ENCODE data around the gene SC5D. TPM values are rescaled to one million over a fixed set of nuclear protein-coding genes. Genes with fewer than 3 reads are reported as not detected.

SC5D gene
- total and polyA plus RNA-seq, 2 of the 4 experiments (the other 2 are of a cell fraction), result 21.3 to 21.7 TPM

GRCh38 chr11:121327553-121327952 lies 35.0 kb downstream of the SC5D start:
- Histone ChIP-seq H3K14ac (replicated peaks; ENCODE audit: low read depth, low read length) (no peak overlapping the region), H3K4me2 (ENCODE audit: low read depth, low read length) (no peak overlapping the region), H4K8ac (ENCODE audit: low read depth in 2 of 2, low read length in 2 of 2) (no peak overlapping the region), H3K9me3 (ENCODE audit: control insufficient read depth, insufficient read depth, low read length) (no peaks in the 10 kb centered on the region), H3K79me1 (ENCODE audit: low read depth in 1 of 2, low read length in 2 of 2) (no peaks in the 10 kb centered on the region), H2BK5ac (ENCODE audit: low read depth, low read length, poor library complexity, severe bottlenecking) (no peak overlapping the region), H4K5ac (ENCODE audit: low read depth, low read length) (no peak overlapping the region), H2AK9ac (replicated peaks; ENCODE audit: low read depth, low read length, poor library complexity) (no peak overlapping the region), H3K18ac (ENCODE audit: low read depth, low read length) (no peak overlapping the region), H3K9me1 (ENCODE audit: insufficient read depth, low read length) (no peaks in the 10 kb centered on the region), H3K9ac (ENCODE audit: low read depth, low read length) (no peak overlapping the region), H3K4me1 (ENCODE audit: control insufficient read depth, insufficient read depth, low read length) (no peaks in the 10 kb centered on the region), H4K91ac (ENCODE audit: insufficient read depth, low read depth, low read length) (no peak overlapping the region), H2BK15ac (ENCODE audit: low read depth, low read length) (no peak overlapping the region), H3K4ac (ENCODE audit: low read depth, low read length) (no peak overlapping the region), H2BK120ac (ENCODE audit: low read depth, low read length) (no peak overlapping the region), H2AK5ac (ENCODE audit: low read depth, low read length) (no peak overlapping the region), H3K27ac (ENCODE audit: insufficient read depth, low read length) (no peak overlapping the region), H2AFZ (replicated peaks; ENCODE audit: low read length, poor library complexity) (no peak overlapping the region), H3K23ac (ENCODE audit: low read depth, low read length) (no peak overlapping the region), H3K56ac (ENCODE audit: extremely low read depth, insufficient read depth, low read length) (no peak overlapping the region), H3K36me3 (ENCODE audit: control insufficient read depth, insufficient read depth, low read length) (no peaks in the 10 kb centered on the region), H3K4me3 (ENCODE audit: insufficient read depth, low read depth, low read length) (no peak overlapping the region), H3K27me3 (ENCODE audit: control insufficient read depth, insufficient read depth, low read length) (peaks cover 35% of the 10 kb centered on the region), H2BK20ac (ENCODE audit: low read depth, low read length) (no peak overlapping the region), H4K20me1 (ENCODE audit: insufficient read depth, low read length) (no peaks in the 10 kb centered on the region)
- ATAC-seq (ENCODE audit: low read depth), result no peak
- no TSS peak for BruUV-seq (replicated peaks)
- ChIA-PET CTCF (interaction anchor here (0.5 kb wide), 1 partner anchor 716 kb away, joined by 3 read pairs; no protein-coding TSS in a partner anchor), POLR2A (ENCODE audit: unreplicated experiment) (no interaction called here)
- dilution Hi-C loops (cut with HindIII; ENCODE audit: low sequenced_read_pairs, unreplicated experiment) (no loop called here), intact Hi-C loops (cut with micrococcal nuclease) (no loop called here), in situ Hi-C loops (cut with MboI; ENCODE audit: low sequenced_read_pairs) (no loop called here)
- no peak for TF ChIP-seq CEBPB (IDR thresholded peaks at IDR 0.05; ENCODE audit: low read depth, low read length)
- no peak for TF ChIP-seq CHD1 (IDR thresholded peaks at IDR 0.05; ENCODE audit: low read depth, low read length)
- no peak for TF ChIP-seq MAFK (IDR thresholded peaks at IDR 0.05; ENCODE audit: low read depth, low read length)
- no peak for TF ChIP-seq NFE2L2 (IDR thresholded peaks at IDR 0.05; ENCODE audit: low read depth, low read length)
- TF ChIP-seq, protein P1, sequence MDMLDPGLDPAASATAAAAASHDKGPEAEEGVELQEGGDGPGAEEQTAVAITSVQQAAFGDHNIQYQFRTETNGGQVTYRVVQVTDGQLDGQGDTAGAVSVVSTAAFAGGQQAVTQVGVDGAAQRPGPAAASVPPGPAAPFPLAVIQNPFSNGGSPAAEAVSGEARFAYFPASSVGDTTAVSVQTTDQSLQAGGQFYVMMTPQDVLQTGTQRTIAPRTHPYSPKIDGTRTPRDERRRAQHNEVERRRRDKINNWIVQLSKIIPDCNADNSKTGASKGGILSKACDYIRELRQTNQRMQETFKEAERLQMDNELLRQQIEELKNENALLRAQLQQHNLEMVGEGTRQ (IDR thresholded peaks at IDR 0.05; ENCODE audit: low read depth, low read length), result no peak
- no peak for TF ChIP-seq ELK1 (IDR thresholded peaks at IDR 0.05; ENCODE audit: borderline replicate concordance, low read depth, low read length)
- TF ChIP-seq FOS (IDR thresholded peaks at IDR 0.05; ENCODE audit: low read depth, low read length), result no peak
- TF ChIP-seq, protein P2, sequence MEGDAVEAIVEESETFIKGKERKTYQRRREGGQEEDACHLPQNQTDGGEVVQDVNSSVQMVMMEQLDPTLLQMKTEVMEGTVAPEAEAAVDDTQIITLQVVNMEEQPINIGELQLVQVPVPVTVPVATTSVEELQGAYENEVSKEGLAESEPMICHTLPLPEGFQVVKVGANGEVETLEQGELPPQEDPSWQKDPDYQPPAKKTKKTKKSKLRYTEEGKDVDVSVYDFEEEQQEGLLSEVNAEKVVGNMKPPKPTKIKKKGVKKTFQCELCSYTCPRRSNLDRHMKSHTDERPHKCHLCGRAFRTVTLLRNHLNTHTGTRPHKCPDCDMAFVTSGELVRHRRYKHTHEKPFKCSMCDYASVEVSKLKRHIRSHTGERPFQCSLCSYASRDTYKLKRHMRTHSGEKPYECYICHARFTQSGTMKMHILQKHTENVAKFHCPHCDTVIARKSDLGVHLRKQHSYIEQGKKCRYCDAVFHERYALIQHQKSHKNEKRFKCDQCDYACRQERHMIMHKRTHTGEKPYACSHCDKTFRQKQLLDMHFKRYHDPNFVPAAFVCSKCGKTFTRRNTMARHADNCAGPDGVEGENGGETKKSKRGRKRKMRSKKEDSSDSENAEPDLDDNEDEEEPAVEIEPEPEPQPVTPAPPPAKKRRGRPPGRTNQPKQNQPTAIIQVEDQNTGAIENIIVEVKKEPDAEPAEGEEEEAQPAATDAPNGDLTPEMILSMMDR (conservative IDR thresholded peaks at IDR 0.05; ENCODE audit: low read depth, low read length), result no peak
- TF ChIP-seq RFX5 (IDR thresholded peaks at IDR 0.05; ENCODE audit: low read depth, low read length), result no peak
- TF ChIP-seq BHLHE40 (IDR thresholded peaks at IDR 0.05; ENCODE audit: low read depth, low read length), result no peak
- TF ChIP-seq MXI1 (IDR thresholded peaks at IDR 0.05; ENCODE audit: borderline replicate concordance, low read depth, low read length), result no peak
- TF ChIP-seq RAD21 (IDR thresholded peaks at IDR 0.05; ENCODE audit: low read length), result no peak
- no peak for TF ChIP-seq SMC3 (IDR thresholded peaks at IDR 0.05; ENCODE audit: low read depth, low read length)
- no peak for TF ChIP-seq RCOR1 (IDR thresholded peaks at IDR 0.05; ENCODE audit: insufficient replicate concordance, low read length)
- TF ChIP-seq POLR2A (IDR thresholded peaks at IDR 0.05; ENCODE audit: low read depth, low read length), result no peak
- TF ChIP-seq MAZ (IDR thresholded peaks at IDR 0.05; ENCODE audit: borderline replicate concordance, low read depth, low read length), result no peak
- DNase-seq, result no peak
- 56% methylated on average over 1 of the region's 1 CpG; no CpG with 5 or more reads in 1 of the 2 experiments for WGBS, 2 experiments (ENCODE audit: extremely low coverage in 2 of 2, insufficient read length in 1 of 2)
